Karpas-422 (cell line): ENCODE data around the gene PPP2R2B. TPM values are rescaled to one million over a fixed set of nuclear protein-coding genes. Genes with fewer than 3 reads are reported as not detected.

ENCODE experiments used
- DNase-seq: peaks from one replicate; pipeline ENCODE4 v3.0.0-alpha.2; 2015
- H2AFZ ChIP-seq: fragments of 200-600 bp; sonication (generic); 2 replicates; pipeline ENCODE4 v1.6.1; 2014; ENCODE audit warnings: antibody characterized with exemption, low read length, mixed read lengths
- H3K27ac ChIP-seq: fragments of 200-600 bp; sonication (generic); 2 replicates; pipeline ENCODE4 v1.5.1; 2014; ENCODE audit warnings: mild to moderate bottlenecking, low read length, moderate library complexity
- H3K27me3 ChIP-seq: fragments of 200-600 bp; sonication (generic); 2 replicates; pipeline ENCODE4 v1.6.1; 2014; ENCODE audit warnings: low read length, mixed read lengths
- H3K36me3 ChIP-seq: fragments of 200-600 bp; sonication (generic); 2 replicates; pipeline ENCODE4 v1.6.1; 2014; ENCODE audit warnings: low read length, mixed read lengths; ENCODE audit not compliant: insufficient read depth
- H3K4me1 ChIP-seq: fragments of 200-600 bp; sonication (generic); 2 replicates; pipeline ENCODE4 v1.6.1; 2014; ENCODE audit warnings: mild to moderate bottlenecking, low read length, mixed read lengths
- H3K4me2 ChIP-seq: fragments of 200-600 bp; sonication (generic); 2 replicates; pipeline ENCODE4 v1.6.1; 2014; ENCODE audit warnings: low read length, low read depth, mild to moderate bottlenecking; ENCODE audit not compliant: poor library complexity, severe bottlenecking
- H3K4me3 ChIP-seq: fragments of 200-600 bp; sonication (generic); 2 replicates; pipeline ENCODE4 v1.5.1; 2014; ENCODE audit warnings: mild to moderate bottlenecking, antibody characterized with exemption, low read length, mixed read lengths
- H3K79me2 ChIP-seq: fragments of 200-600 bp; sonication (generic); 2 replicates; pipeline ENCODE4 v1.6.1; 2014; ENCODE audit warnings: mild to moderate bottlenecking, low read length, mixed read lengths
- H3K9ac ChIP-seq: fragments of 200-600 bp; sonication (generic); 2 replicates; pipeline ENCODE4 v1.6.0; 2014; ENCODE audit warnings: low read length
- H3K9me2 ChIP-seq: fragments of 200-600 bp; sonication (generic), shearing (Covaris generic); replicated peaks from 2 replicates; pipeline ENCODE4 v1.6.0; 2014; ENCODE audit warnings: mild to moderate bottlenecking, low read length, moderate library complexity; ENCODE audit not compliant: insufficient read depth
- H3K9me3 ChIP-seq: fragments of 300-700, 200-600 bp; sonication (generic); 2 replicates; pipeline ENCODE4 v1.6.1; 2014; ENCODE audit warnings: low read length, mixed read lengths
- H4K20me1 ChIP-seq: fragments of 200-600 bp; sonication (generic); 2 replicates; pipeline ENCODE4 v1.6.1; 2014; ENCODE audit warnings: mild to moderate bottlenecking, antibody characterized with exemption, low read length, low read depth; ENCODE audit not compliant: insufficient read depth
- total RNA-seq: library from RNA; depleted of rRNA; stranded (reverse); fragments of >200 nt; shearing (Covaris generic); gene quantifications from 2 replicates; pipeline ENCODE4 v1.2.3, GENCODE V29; 2014; ENCODE audit warnings: low replicate concordance

The PPP2R2B gene
- total RNA-seq, 1 experiment from 2014 or later: not detected

GRCh38 chr5:146892231-146892630 lies 13.7 kb upstream of the PPP2R2B start:
- no peaks in the 10 kb centered on the region for H3K9me2 ChIP-seq
- no peak overlapping the region for H3K9ac ChIP-seq
- no peaks in the 10 kb centered on the region for H3K4me1 ChIP-seq
- H2AFZ ChIP-seq: no peak overlapping the region
- no peaks in the 10 kb centered on the region for H3K9me3 ChIP-seq
- no peaks in the 10 kb centered on the region for H3K36me3 ChIP-seq
- H3K27ac ChIP-seq: no peak overlapping the region
- no peak for DNase-seq
- H4K20me1 ChIP-seq: no peaks in the 10 kb centered on the region
- H3K79me2 ChIP-seq: no peaks in the 10 kb centered on the region
- no peaks in the 10 kb centered on the region for H3K27me3 ChIP-seq
- H3K4me3 ChIP-seq: no peak overlapping the region
- H3K4me2 ChIP-seq: no peak overlapping the region

- no peaks in the 10 kb centered on the region for H3K79me2 ChIP-seq
- H3K36me3 ChIP-seq: no peaks in the 10 kb centered on the region
- H3K27ac ChIP-seq: no peak overlapping the region
- no peak overlapping the region for H3K4me2 ChIP-seq
- no peak overlapping the region for H3K4me3 ChIP-seq
- no peak overlapping the region for H3K9ac ChIP-seq
- H3K4me1 ChIP-seq: no peaks in the 10 kb centered on the region
- no peak for DNase-seq
- H2AFZ ChIP-seq: no peak overlapping the region
- no peaks in the 10 kb centered on the region for H3K9me3 ChIP-seq
- no peaks in the 10 kb centered on the region for H4K20me1 ChIP-seq
- no peaks in the 10 kb centered on the region for H3K9me2 ChIP-seq
- no peaks in the 10 kb centered on the region for H3K27me3 ChIP-seq
Observed at GRCh38 chr5:146891511-146891910, 13.0 kb upstream of the PPP2R2B start.

GRCh38 chr5:146890731-146891440 lies 12.3 kb upstream of the PPP2R2B start:
- no peaks in the 10 kb centered on the region for H3K27me3 ChIP-seq
- DNase-seq: no peak
- no peak overlapping the region for H3K4me3 ChIP-seq
- H3K4me2 ChIP-seq: no peak overlapping the region
- H3K4me1 ChIP-seq: no peaks in the 10 kb centered on the region
- H3K9ac ChIP-seq: no peak overlapping the region
- no peak overlapping the region for H2AFZ ChIP-seq
- H4K20me1 ChIP-seq: no peaks in the 10 kb centered on the region
- no peak overlapping the region for H3K27ac ChIP-seq
- H3K36me3 ChIP-seq: no peaks in the 10 kb centered on the region
- H3K9me3 ChIP-seq: no peaks in the 10 kb centered on the region
- no peaks in the 10 kb centered on the region for H3K9me2 ChIP-seq
- H3K79me2 ChIP-seq: no peaks in the 10 kb centered on the region

GRCh38 chr5:146890066-146890465 lies 11.5 kb upstream of the PPP2R2B start:
- no peak overlapping the region for H3K4me2 ChIP-seq
- no peak overlapping the region for H3K4me3 ChIP-seq
- H3K9me3 ChIP-seq: no peaks in the 10 kb centered on the region
- H3K36me3 ChIP-seq: no peaks in the 10 kb centered on the region
- H3K27ac ChIP-seq: no peak overlapping the region
- H3K27me3 ChIP-seq: no peaks in the 10 kb centered on the region
- H3K79me2 ChIP-seq: no peaks in the 10 kb centered on the region
- no peak for DNase-seq
- no peak overlapping the region for H3K9ac ChIP-seq
- H3K9me2 ChIP-seq: no peaks in the 10 kb centered on the region
- no peaks in the 10 kb centered on the region for H3K4me1 ChIP-seq
- H2AFZ ChIP-seq: no peak overlapping the region
- no peaks in the 10 kb centered on the region for H4K20me1 ChIP-seq

- H3K9ac ChIP-seq: no peak overlapping the region
- H2AFZ ChIP-seq: no peak overlapping the region
- no peak for DNase-seq
- H3K27me3 ChIP-seq: no peaks in the 10 kb centered on the region
- no peaks in the 10 kb centered on the region for H3K4me1 ChIP-seq
- no peaks in the 10 kb centered on the region for H3K79me2 ChIP-seq
- H3K9me3 ChIP-seq: no peaks in the 10 kb centered on the region
- no peaks in the 10 kb centered on the region for H4K20me1 ChIP-seq
- no peak overlapping the region for H3K4me2 ChIP-seq
- no peak overlapping the region for H3K4me3 ChIP-seq
- H3K36me3 ChIP-seq: no peaks in the 10 kb centered on the region
- H3K9me2 ChIP-seq: no peaks in the 10 kb centered on the region
- H3K27ac ChIP-seq: no peak overlapping the region
Observed at GRCh38 chr5:146889169-146889568, 10.6 kb upstream of the PPP2R2B start.

GRCh38 chr5:146888351-146888978 lies 9.9 kb upstream of the PPP2R2B start:
- Histone ChIP-seq H2AFZ (no peak overlapping the region), H3K9ac (no peak overlapping the region), H3K27me3 (no peaks in the 10 kb centered on the region), H3K4me1 (no peaks in the 10 kb centered on the region), H3K4me3 (no peak overlapping the region), H3K27ac (no peak overlapping the region), H3K4me2 (no peak overlapping the region), H4K20me1 (no peaks in the 10 kb centered on the region), H3K79me2 (no peaks in the 10 kb centered on the region), H3K9me2 (no peaks in the 10 kb centered on the region), H3K36me3 (no peaks in the 10 kb centered on the region), H3K9me3 (no peaks in the 10 kb centered on the region)
- no peak for DNase-seq

- no peak for DNase-seq
- Histone ChIP-seq H3K4me3 (no peak overlapping the region), H3K27ac (no peak overlapping the region), H2AFZ (no peak overlapping the region), H3K4me1 (no peaks in the 10 kb centered on the region), H3K36me3 (no peaks in the 10 kb centered on the region), H3K9me3 (no peaks in the 10 kb centered on the region), H4K20me1 (no peaks in the 10 kb centered on the region), H3K9ac (no peak overlapping the region), H3K27me3 (no peaks in the 10 kb centered on the region), H3K79me2 (no peaks in the 10 kb centered on the region), H3K9me2 (no peaks in the 10 kb centered on the region), H3K4me2 (no peak overlapping the region)
Observed at GRCh38 chr5:146884066-146884626, 5.6 kb upstream of the PPP2R2B start.

- Histone ChIP-seq H3K4me1 (no peaks in the 10 kb centered on the region), H3K9me3 (no peaks in the 10 kb centered on the region), H3K9ac (no peak overlapping the region), H3K79me2 (no peaks in the 10 kb centered on the region), H3K9me2 (no peaks in the 10 kb centered on the region), H3K36me3 (no peaks in the 10 kb centered on the region), H2AFZ (no peak overlapping the region), H3K27ac (no peak overlapping the region), H3K4me2 (no peak overlapping the region), H3K4me3 (no peak overlapping the region), H4K20me1 (no peaks in the 10 kb centered on the region), H3K27me3 (no peaks in the 10 kb centered on the region)
- no peak for DNase-seq
Observed at GRCh38 chr5:146883511-146883910, 5.0 kb upstream of the PPP2R2B start.
